Gastrocnemius medialis (tissue), 4 donors: ENCODE results near the gene PGS1.

Experiments used
- CTCF ChIP-seq, 5 experiments: fragments of 450-650 bp in 3 of 5; fragments of 200-600 bp in 2 of 5; sonication (generic) in 2 of 5; IDR thresholded peaks in 4 of 5; conservative IDR thresholded peaks in 1 of 5; 1 replicate in 4 of 5; 2 replicates in 1 of 5; pipeline ENCODE4 v1.5.1; 2016 to 2019; ENCODE audit warnings: antibody characterized with exemption in 5 of 5, mild to moderate bottlenecking in 3 of 5, moderate library complexity in 3 of 5
- POLR2A ChIP-seq, 2 donors: fragments of 450-650 bp; IDR thresholded peaks; one replicate each; pipeline ENCODE4 v1.6.1; 2017; ENCODE audit warnings: antibody characterized with exemption in 2 of 2, mild to moderate bottlenecking in 2 of 2, moderate library complexity in 2 of 2

GRCh38 chr17:78466786-78467715, 88.6 kb downstream of the PGS1 start:
- TF ChIP-seq CTCF (IDR thresholded peaks at IDR 0.05 in 4 of 5, conservative IDR thresholded peaks at IDR 0.05 in 1 of 5) (no peak), POLR2A (IDR thresholded peaks at IDR 0.05) (no peak)
